GM19397 (cell line): ENCODE results near the gene TMEM179.
"Not testable (repeated sequence)": the region's sequence is repeated elsewhere in the genome, so short reads cannot be mapped to it uniquely, and the experiment has no call there.

Experiments
- ATAC-seq: cut with Tn5 transposase; IDR thresholded peaks from one replicate; pipeline ENCODE4 v1.9.1; 2021; ENCODE audit warnings: mild to moderate bottlenecking, moderate library complexity; ENCODE audit not compliant: unreplicated experiment

The TMEM179 gene

DNA sequence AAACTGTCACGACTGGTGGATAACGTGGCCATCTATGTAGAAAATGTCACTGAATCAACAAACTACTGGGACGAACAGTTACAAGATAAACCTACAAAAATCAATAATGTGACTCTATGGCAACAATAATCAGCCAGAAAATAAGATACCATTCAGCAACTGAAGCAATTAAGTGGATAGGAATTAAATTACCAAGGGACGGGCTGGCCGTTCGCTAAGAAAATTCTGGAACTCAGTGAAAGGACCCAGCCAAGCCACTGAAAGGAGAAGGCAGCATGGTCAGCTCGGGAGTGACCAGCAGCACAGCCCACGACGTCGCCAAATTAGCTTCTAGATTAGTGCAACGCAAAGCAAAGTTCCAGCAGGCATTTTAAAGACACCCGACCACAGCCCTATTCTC is 33.6 kb upstream of the TMEM179 start:
- ATAC-seq = no peak

DNA sequence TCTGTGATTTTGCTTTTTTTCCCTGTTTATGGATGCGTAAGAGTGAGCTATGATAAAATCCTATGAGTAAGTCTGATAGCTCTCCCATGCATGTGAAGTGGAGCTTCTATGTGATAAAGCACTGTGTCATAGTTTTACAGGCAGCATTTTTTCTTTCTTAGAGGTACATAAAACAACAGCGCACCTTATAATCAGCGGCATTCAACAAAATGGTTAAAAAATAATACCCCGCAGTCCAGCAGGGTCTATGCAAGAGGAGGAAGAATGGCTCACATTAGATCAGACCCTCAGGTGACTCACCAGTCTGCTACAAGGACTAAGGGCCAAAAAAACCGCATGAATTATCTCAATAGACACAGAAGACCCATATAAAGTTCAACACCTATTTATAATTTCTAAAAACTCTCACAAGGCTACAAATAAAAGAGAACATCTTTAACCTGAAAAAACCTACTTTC is 33.0 kb upstream of the TMEM179 start:
- no peak for ATAC-seq

DNA sequence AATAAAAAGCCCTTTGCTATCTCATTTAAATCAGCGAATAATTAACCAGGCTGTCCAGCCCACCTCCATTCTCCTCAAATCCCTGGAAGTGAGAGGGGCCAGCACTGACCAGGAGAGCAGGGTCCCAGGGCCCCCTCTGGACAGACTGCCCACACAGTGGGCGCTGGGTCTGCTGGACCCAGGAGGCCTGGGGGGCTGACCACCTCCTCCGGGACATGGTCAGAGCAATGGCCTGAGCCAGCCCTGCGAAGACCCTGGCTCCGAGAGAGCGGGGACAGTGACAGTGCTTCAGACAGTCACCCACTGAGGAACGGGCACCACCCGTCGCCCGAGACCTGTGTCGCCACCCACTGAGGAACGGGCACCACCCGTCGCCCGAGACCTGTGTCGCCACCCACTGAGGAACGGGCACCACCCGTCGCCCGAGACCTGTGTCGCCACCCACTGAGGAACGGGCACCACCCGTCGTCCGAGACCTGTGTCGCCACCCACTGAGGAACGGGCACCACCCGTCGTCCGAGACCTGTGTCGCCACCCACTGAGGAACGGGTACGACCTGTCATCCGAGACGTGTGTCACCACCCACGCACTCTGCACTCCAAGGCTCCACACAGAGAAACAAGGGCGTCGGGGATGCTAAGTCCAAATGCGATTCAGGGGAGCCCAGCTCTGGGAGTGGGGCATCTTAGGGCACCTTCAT is 32.4 kb upstream of the TMEM179 start:
- ATAC-seq = not testable (repeated sequence)

DNA sequence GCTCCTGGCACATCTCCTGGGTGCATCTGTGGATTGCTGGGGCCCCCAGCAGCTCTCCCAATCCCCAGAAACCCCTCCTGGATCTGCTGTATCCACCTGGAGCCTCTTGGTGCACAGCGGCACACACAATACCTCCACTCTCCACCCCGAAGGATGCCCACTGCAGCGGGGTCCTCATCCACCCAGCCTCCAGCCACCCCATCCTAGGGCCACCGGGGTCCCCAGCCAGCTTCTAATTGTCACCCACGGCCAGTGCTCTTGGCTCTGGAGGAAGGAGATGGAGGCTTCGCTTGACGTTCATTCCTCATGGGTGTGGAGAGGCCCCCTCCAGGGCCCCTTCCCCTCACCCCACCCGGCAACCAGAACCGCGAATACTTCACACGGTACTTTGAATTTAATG is 31.6 kb upstream of the TMEM179 start:
- ATAC-seq = no peak

DNA sequence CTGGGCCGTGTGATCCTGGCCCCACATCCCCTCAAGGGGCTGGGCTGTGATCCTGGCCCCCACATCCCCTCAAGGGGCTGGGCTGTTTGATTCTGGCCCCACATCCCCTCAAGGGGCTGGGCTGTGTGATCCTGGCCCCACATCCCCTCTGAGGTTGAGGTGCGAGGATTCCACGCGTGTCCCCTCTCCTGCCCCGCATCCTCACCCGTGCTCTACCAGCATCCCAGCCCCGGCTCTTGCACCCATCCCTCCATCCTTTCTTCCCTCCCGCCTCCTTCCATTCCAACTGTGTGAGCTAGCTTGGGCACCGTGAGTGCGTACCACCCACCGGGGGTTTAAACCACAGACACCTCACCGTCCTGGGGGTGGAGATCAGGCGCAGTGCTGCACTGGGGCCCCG is 31.1 kb upstream of the TMEM179 start:
- no peak for ATAC-seq

DNA sequence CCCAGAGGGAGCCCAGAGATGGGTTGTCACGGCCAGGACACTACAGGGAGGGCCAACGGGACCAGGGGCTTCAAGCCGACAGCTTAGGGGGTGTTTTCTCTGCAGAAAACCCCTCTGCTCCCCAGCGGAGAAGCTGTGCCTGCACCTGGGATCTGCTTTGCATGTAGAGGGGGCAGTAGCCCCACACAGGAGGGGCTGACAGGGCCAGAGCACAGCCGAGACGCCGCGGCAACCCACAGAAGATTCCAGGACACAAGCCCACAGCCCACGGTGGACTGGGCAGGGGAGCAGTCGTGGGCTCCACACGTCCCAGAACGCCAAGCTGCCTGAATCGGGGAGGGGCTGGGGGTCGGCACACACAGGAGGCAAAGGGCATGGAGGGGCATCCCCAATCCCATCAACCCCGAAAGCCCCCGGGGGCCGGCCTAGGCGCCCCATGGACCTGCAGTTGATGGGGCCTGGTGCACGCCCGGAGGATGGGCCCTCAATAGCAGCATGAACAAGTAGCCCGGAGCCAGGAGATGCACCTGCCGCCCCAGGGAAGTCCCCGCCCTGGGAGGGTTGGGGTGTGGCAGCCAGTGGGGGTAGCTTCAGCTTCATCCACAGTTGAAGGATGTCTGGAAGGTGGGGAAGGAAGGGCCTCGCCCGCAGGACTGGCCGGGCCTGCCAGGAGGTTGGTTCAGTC is 30.5 kb upstream of the TMEM179 start:
- ATAC-seq = no peak

DNA sequence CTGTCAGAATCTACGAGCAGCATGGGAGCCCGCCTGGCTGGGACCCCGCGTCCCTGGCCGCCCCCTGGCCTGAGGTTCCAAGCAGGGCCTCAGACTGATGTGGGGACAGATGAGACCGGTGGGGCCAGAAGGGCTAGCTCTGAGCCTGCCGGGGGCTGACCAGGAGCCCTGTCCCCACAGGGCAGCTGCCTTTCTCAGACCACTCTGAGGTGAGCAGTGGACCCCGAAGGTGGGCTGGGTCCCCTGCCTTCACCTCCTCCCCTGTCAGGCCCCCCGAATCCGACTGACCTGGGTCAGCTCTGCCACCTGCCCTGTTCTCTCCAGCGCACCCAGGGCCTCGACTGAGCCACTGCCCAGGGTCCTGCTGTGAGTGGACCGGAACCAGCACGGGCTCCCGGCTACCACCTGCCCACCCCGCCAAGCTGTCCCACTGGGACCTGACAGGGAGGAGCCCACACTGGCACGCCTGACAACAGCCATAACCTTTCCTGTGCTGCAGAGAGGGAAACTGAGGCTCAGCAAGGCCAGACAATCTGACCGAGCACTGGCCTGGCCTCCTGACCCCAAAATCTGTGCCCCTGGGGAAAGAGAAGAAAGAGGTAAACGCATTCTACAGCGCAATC is 29.7 kb upstream of the TMEM179 start:
- ATAC-seq = no peak

DNA sequence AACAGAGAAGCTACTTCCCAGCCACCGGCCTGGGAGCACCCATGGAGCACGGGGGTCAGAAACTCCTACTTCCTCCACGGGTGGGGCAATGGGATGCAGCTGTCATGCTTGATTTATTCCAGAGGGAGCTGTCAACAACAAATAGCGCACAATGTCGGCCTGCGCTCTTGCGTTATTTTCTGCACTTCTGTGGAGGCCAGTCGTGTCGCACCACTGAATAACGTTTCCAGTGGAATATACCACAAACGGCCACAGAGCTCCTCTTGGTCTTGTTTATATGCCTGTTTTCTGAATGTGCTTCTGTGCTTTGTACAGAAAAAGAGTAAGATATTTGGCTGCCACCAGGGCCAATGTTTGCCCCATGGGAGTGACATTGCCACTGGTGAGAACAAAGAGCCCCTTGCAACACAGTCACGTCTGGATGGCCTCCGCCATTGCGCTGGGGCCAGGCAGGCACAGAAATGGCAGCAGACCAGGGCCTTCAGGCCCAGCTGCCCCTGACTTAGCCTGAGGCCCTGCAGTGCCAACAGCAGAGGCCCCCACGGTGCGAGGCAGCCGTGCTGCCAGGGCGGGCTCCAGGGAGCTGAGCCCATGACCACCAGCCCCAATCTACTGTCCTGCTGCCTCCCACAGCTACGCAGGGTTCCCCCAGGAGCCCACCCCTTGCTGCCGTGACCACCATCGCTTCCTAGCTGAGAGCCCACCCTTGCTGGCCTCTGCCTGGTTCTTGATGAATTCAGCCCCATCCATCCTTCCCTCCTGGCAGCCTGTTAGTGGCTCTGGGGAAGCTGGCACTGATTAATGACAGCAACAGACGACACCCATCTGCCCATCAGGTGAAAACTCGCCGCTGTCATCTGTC is 28.9 kb upstream of the TMEM179 start:
- ATAC-seq = no peak

DNA sequence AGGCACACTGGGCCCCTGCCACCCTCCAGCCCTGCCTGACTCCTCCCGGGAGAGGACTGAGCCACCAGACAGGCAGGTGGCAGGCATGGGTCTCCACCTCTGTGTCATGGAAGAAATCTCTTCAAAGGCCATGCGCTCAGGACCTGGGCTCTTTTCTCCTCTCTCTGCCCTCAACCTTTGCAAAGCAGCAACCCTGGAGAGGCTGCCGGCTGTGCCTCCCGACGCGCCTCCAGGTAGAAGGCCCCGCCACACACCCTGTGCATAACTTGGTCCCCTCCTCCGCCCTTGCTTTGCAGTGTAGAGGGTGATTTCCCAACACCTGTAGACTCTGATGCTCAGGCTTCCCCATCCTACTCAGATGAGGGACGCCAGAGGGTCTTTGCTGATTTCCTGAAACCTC is 28.2 kb upstream of the TMEM179 start:
- ATAC-seq = no peak

DNA sequence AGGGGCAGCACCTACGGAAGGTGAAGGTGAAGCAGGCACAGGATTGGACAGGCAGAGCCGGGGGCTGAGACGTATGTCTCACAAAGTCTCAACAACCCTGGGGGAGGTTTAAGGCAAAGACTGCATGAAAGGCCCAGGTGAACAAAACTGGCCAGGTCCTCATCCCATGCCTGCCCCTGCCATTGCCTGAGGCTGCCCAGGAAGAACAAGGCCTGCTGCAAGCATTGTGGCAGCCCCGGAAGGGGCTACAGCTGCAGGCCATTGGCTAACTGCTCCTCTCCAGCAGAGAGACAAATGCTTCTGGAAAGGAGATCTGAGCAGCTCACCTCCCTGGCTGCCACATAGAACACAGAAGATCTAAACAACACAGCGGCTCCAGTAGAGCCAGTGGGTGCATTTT is 20.4 kb upstream of the TMEM179 start:
- ATAC-seq = no peak

DNA sequence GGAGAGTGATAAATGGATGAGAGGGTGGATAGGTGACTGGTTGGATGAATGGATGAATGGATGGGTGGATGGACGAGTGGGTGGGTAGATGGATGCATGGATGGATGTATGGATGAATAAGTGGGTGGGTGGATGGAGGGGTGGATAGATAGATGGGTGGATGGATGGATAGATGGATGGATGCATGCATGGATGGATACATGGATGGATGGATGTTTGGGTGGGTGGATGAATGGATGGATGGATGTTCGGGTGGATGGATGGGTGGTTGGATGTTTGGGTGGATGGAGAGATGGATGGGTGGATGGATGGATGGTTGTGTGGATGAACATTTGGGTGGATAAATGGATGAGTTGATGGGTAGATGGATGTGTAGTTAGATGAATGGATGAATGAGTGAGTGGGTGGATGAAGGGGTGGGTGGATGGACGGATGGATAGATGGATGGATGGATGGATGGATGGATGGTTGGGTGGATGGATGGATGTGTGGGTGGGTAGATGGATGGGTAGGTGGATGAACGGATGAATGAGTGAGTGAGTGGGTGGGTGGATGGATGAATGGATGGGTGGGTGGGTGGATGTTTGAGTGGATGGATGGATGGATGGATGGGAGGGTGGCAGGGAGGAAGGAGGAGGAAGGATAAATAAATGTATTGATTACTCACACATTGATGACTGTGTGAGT is 9.7 kb upstream of the TMEM179 start:
- no peak for ATAC-seq

DNA sequence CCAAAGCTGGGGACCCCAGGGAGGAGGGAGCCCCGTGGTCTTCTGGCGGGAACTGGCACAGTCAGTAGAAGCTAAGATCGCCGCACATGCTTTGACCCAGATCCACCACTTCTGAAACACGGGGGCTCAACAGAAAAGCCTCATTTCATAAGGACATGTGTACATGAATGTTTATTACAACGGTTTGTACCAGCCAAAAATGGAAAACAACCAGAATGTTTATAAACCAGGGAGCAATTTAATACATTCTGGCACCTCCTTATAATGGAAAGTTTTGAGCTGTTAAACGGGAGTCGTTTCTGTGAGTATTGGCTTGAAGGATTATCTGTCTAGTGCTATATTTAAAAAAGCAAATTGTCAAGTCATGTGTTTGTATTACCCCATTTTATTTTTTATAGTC is 7.3 kb upstream of the TMEM179 start:
- ATAC-seq = no peak

DNA sequence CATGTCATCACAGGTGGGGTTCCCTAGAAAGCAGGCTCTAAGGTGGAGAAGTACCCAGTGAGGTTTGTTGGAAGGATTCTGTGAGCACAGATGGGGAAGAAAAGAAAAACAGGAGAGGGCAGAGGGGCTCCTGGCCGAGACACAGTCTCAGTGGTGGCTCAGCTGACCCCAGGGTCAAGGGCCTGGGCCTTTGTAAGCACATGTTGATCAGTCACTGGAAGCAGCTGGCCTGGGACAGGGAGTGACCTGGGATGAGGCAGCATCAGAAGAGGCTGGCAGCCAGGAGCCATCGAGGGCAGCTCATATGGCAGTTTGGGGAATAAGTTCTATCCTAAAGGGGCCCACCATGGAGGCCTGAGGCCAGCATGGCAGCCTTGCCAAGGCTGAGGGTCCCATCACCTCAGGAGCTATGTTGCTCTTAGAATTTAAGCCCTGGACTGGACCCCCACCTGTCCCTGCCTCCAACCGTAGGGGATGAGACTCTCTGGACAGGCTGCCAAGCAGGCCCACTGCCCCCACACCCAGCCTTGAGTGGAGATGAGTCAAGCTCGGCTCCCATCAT is 6.3 kb upstream of the TMEM179 start:
- no peak for ATAC-seq

DNA sequence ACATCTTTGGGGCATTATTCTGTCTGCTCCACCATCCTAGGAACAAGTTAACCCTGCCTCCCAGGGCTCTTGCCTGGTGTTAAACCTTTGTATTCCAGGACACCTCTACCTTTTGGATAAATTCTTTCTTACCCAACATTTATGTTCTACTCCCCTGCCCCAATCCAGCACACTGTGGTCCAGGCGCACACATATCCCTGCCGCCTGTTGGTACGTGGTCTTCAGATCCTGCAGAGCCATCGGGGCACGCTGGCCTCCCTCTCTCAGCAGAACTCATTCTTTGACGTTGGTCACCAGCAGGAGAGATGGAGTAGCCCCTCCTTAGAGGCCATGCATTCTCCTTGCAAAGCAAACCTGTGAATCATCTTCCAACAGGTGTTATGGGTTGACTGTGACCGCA is 5.1 kb upstream of the TMEM179 start:
- ATAC-seq = no peak

DNA sequence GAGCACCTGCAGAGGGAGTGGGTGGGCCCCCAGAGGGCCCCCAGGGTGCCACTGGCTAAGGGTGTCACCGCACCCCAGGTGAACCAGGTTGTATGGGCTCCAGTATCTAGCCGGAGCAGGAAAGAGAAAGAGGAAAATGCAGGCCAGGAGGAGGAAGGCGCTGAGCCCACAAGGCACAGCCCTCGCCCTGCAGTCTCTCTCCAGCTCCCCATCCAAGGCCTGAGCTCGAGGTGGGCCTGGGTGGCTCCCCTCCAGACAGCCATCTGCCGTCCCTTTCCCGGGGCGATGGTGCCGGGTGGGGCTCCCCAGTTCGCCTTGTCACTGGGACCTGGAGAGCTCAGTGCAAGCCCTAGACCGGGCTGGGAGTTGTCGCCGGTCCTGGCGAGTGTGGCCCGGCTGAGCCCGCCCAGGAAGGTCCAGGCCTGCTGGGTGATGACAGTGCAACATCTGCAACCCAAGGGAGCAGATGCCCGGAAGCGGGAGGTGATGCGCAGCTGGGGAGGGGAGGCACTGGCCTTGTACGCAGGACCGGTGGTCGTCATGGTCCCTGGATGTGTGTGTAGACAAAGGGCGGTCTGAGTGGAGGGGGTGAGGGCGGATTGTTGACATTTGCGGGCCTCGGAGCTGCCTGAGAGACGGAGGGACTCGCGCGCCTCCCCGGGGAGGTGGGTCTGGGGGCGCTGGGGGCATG is 716 bp downstream of the TMEM179 start:
- no peak for ATAC-seq

DNA sequence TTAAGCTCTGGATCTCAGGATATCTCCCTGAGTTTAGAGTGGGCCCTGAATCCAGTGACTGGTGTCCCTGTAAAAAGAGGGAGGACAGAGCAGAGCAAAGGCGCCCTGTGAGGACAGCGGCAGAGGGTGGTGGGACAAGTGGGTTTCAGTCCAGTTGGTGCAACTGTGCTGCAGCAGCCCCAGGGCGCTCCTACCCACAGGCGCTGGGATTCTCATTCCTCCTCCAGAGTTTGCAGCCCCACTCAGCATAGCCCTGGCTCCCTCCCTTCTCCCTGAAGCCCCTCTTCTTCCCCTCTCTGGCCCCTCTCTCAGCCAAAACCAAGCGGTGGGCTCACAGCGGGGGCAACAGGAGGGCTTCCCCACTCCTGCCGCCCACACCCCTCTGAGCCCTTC is 1.6 kb downstream of the TMEM179 start:
- no peak for ATAC-seq

DNA sequence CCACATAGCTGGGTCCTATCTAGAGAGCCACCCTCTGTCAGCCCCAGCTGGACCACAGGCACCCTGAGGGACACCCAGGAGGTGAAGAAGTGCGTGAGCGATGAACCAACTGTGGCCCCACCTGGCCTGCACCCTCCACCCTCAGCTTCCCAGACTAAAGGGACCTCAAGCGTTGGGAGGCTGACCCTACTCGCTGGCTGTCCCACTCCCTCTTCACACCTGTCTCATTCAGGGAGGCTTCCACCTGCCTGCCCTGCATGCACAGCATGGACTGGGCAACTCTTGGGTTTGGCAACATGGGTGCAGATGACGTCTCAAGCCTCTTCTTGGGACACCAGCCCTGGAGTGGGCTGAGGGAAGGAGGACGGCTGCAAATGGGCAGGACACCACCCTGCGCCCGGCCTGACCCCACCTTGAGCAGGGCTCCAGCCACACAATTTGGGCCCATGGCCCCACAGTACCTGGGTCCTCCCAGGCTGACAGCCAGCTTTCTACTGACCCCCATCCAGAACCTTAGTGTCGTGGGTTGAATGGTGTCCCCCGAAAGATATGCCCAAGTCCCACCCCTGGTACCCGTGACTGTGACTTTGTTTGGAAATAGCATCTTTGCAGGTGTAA is 2.1 kb downstream of the TMEM179 start:
- ATAC-seq = no peak

DNA sequence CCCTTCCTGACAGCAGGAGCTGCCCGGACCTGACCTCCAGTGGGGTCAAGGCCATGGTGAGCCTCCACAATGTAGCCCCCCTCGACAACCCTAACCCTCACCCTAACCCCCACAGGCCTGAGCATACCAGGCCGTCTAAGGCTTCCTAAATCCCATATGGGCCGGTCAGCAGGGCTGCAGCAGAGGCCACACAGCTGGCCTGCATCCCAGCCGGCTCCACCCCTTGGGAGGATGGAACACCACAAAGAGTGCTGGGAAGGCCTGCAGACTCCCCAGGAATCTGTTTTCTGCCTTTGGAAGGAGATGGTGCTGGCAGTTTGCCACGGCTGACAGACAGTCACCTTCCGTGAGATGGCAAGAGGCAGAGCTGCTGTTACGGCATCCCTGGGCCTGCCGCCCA is 2.8 kb downstream of the TMEM179 start:
- no peak for ATAC-seq

DNA sequence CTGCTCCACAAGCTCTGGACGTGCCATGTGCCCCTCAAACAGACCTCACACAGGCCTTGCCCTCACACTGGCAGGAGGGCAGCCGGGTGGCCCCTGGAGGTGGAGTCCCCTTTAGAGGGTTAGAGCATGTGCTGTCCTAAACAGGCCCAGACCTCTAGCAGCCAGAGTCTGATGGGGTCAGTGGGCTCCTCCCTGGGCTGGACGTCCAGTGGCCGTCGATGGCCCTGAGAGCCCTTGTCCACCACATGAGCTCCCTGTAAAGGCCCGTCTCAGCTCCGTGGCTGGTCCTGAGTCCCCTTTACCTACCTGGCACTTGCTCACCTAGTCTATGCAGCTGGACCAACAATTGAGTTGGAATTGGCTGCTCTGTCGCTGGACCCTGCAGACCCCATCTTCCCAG is 3.8 kb downstream of the TMEM179 start:
- no peak for ATAC-seq
